BJ (cell line): ENCODE measurements around the gene H3-3A. TPM values are rescaled to one million over a fixed set of nuclear protein-coding genes. Genes with fewer than 3 reads are reported as not detected.

Experiments used
- CTCF ChIA-PET: fragments of 350-600 bp; formaldehyde crosslinking; extraction: SDS; loops from one replicate; lab custom pipeline; 2021; ENCODE audit warnings: antibody characterized with exemption, inconsistent platforms; lab: Yijun Ruan, JAX
- POLR2A ChIA-PET: fragments of 300-600 bp; sonication (Branson Sonifier 250); formaldehyde crosslinking; extraction: SDS; loops from one replicate; lab custom pipeline; 2021; ENCODE audit warnings: antibody characterized with exemption; lab: Charles Lee
- DNase-seq: peaks from one replicate; pipeline ENCODE4 v3.0.0-alpha.2; 2011; ENCODE audit warnings: low read depth
- H3K27me3 ChIP-seq: 2 replicates; pipeline ENCODE4 v1.6.0; 2011; ENCODE audit warnings: low read length; ENCODE audit not compliant: control insufficient read depth, insufficient read depth
- H3K36me3 ChIP-seq: 2 replicates; pipeline ENCODE4 v1.5.1; 2011; ENCODE audit warnings: low read length; ENCODE audit not compliant: control insufficient read depth, insufficient read depth
- H3K4me3 ChIP-seq: 2 replicates; pipeline ENCODE4 v1.5.1; 2011; ENCODE audit warnings: low read depth, mild to moderate bottlenecking, control low read depth, low read length
- polyA plus RNA-seq: library from polyadenylated mRNA; depleted of rRNA; stranded (reverse); fragments of >200 nt; gene quantifications from 2 replicates; pipeline ENCODE4 v1.2.3, GENCODE V29; 2011
- TF ChIP-seq, protein P1 (sequence below): IDR thresholded peaks from 2 replicates; pipeline ENCODE4 v1.5.1; 2011; ENCODE audit warnings: low read depth, mild to moderate bottlenecking, control low read depth, inconsistent platforms, low read length, moderate library complexity; ENCODE audit not compliant: insufficient read depth

The H3-3A gene
- polyA plus RNA-seq, 1 experiment, result 164 TPM

DNA sequence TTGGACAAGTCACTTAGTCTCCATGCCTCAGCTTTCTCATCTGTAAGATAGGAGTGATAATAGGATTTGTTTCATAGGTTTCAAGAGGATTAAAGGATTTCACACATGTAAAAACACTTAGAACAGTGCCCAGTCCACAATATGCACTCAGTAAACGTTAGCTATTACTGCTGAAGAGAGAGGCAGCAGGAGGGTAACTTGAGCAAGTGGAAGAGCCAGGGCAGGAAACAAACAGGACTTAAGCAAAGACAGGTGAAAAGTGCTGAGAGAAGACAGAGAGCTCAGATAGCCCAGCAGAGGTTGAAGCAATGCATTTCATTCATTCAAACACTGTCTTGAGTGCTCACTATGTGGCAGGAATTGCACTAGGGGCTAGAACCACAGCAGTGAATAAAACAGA, 21.1 kb upstream of the H3-3A start:
- Histone ChIP-seq H3K27me3 (peaks cover 3% of the 10 kb centered on the region; the same call in 1 of the 2 replicates), H3K4me3 (no peak overlapping the region), H3K36me3 (no peaks in the 10 kb centered on the region)
- no peak for DNase-seq
- ChIA-PET POLR2A (no interaction called here), CTCF (interaction anchor here (1.1 kb wide), 1 partner anchor 23 kb away, joined by 4 read pairs; no protein-coding TSS in a partner anchor)
- TF ChIP-seq, protein P1, sequence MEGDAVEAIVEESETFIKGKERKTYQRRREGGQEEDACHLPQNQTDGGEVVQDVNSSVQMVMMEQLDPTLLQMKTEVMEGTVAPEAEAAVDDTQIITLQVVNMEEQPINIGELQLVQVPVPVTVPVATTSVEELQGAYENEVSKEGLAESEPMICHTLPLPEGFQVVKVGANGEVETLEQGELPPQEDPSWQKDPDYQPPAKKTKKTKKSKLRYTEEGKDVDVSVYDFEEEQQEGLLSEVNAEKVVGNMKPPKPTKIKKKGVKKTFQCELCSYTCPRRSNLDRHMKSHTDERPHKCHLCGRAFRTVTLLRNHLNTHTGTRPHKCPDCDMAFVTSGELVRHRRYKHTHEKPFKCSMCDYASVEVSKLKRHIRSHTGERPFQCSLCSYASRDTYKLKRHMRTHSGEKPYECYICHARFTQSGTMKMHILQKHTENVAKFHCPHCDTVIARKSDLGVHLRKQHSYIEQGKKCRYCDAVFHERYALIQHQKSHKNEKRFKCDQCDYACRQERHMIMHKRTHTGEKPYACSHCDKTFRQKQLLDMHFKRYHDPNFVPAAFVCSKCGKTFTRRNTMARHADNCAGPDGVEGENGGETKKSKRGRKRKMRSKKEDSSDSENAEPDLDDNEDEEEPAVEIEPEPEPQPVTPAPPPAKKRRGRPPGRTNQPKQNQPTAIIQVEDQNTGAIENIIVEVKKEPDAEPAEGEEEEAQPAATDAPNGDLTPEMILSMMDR, result no peak

DNA sequence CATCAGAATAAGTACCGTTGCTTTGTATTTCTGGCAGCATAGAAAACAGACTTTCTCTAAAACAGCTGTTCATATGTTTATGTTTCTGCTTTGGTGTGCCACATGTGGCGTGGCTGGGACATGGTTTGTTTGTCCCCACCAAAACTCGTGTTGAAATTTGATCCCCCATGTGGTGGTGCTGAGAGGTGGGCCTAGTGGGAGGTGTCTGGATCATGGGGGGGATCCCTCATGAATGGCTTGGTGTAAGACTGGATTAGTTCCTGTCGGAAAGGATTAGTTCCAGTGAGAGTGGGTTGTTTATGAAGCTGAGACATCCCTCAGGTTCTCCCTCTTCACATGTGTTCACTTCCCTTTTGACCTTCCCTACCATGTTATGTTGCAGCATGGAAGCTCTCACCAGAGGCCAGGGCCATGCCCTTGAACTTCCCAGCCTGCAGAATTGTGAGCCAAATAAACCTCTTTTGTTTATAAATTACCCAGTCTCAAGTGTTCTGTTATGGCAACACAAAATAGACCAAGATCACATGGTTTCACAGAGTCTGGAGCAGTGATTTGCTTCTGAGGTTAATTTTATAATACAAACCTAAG, 17.9 kb upstream of the H3-3A start:
- POLR2A ChIA-PET, result no interaction called here

DNA sequence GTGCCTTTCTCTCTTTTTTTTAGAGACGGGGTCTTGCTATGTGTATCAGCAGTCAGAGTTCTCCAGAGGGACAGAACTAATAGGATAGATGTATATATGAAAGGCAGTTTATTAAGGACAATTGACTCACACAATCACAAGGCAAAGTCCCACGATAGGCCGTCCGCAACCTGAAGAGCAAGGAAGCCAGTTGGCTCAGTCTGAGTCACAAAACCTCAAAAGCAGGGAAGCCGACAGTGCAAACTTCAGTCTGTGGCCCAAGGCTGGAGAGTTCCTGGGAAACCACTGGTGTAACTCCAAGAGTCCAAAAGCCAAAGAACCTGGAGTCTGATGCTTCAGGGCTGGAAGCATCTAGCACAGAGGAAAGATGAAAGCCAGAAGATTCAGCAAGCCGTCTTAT, 16.3 kb upstream of the H3-3A start:
- no peak for DNase-seq
- CTCF ChIA-PET, result no interaction called here
- no peaks in the 10 kb centered on the region for H3K36me3 ChIP-seq
- POLR2A ChIA-PET, result no interaction called here
- no peak overlapping the region for H3K4me3 ChIP-seq
- TF ChIP-seq, protein P1, result no peak
- H3K27me3 ChIP-seq, result peaks cover 1% of the 10 kb centered on the region; the same call in 1 of the 2 replicates

More for the DNA sequence above, 17.9 kb upstream of the H3-3A start:
- CTCF ChIA-PET, result no interaction called here
- no peaks in the 10 kb centered on the region for H3K36me3 ChIP-seq
- H3K27me3 ChIP-seq, result peaks cover 3% of the 10 kb centered on the region
- TF ChIP-seq, protein P1, result no peak
- no peak for DNase-seq
- H3K4me3 ChIP-seq, result no peak overlapping the region

DNA sequence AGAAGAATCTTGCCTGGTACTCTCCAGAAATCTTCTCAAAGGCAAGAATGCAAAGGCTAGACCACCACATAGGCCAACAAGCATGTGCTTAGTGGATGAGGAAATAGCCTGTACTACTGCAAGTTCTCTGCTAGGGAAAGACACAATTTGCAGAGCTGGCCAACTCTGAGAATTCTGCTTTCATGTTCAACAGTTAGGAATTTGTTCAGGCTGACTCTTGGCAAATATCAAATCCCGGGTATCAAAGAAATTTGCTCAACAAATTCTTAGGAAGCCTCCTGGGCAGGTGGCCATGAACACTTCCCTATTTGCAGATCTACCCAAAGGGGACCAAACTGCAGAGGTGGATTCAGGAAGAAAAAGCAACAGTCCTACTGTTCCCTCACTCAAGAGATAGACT, 15.0 kb upstream of the H3-3A start:
- ChIA-PET POLR2A (no interaction called here), CTCF (no interaction called here)
- TF ChIP-seq, protein P1, result no peak
- H3K27me3 ChIP-seq, result peaks cover 1% of the 10 kb centered on the region; the same call in 1 of the 2 replicates
- no peaks in the 10 kb centered on the region for H3K36me3 ChIP-seq
- no peak for DNase-seq
- H3K4me3 ChIP-seq, result no peak overlapping the region

DNA sequence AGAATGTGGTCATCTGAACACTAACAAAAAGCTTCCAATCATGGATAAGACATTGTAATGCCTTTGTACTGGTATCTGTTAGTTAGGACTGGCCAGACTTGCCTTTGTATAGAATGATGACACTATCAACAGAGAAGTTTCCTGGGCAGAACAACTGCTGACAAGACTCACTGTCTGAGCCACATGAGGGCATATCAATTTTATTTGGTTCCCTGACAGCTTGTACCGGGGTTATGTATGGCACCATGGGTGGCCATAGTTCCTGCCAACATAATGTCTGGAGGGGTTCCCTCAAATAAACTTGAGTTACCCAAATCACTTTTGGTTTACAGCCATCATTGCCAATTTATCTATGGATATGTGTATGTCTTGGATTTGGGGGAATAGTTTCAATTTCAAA, 13.6 kb upstream of the H3-3A start:
- ChIA-PET POLR2A (no interaction called here), CTCF (no interaction called here)
- H3K4me3 ChIP-seq, result no peak overlapping the region
- TF ChIP-seq, protein P1, result no peak
- H3K36me3 ChIP-seq, result no peaks in the 10 kb centered on the region
- no peak for DNase-seq
- peaks cover 1% of the 10 kb centered on the region; the same call in 1 of the 2 replicates for H3K27me3 ChIP-seq
